H1 (cell line): ENCODE results near the gene PGLYRP2.

Experiments
- EGR1 ChIP-seq: IDR thresholded peaks from 2 replicates; pipeline ENCODE4 v1.6.1; 2011; ENCODE audit warnings: low read depth, low read length, borderline replicate concordance
- HDAC6 ChIP-seq: IDR thresholded peaks from one replicate; pipeline ENCODE4 v1.7.1; 2012; ENCODE audit warnings: low read depth, mild to moderate bottlenecking, inconsistent platforms, low read length, moderate library complexity
- JUN ChIP-seq: IDR thresholded peaks from 2 replicates; pipeline ENCODE4 v1.6.1; 2011; ENCODE audit warnings: low read depth, mild to moderate bottlenecking, improper control_type of control experiment, low read length
- MAX ChIP-seq: IDR thresholded peaks from 2 replicates; pipeline ENCODE4 v1.6.1; 2012; ENCODE audit warnings: inconsistent platforms
- POLR2A ChIP-seq, 2 experiments: IDR thresholded peaks; 1 replicate in 1 of 2; 2 replicates in 1 of 2; pipeline ENCODE4 v1.6.1; 2011; ENCODE audit warnings: low read depth in 2 of 2, low read length in 2 of 2, mild to moderate bottlenecking in 2 of 2; ENCODE audit errors: control extremely low read depth in 1 of 2
- POLR2AphosphoS5 ChIP-seq: IDR thresholded peaks from 2 replicates; pipeline ENCODE4 v1.6.1; 2011; ENCODE audit warnings: low read depth, low read length
- YY1 ChIP-seq: IDR thresholded peaks from 2 replicates; pipeline ENCODE4 v1.6.1; 2011; ENCODE audit warnings: low read depth, mild to moderate bottlenecking, low read length
- TF ChIP-seq, protein P1 (sequence below): IDR thresholded peaks from 2 replicates; pipeline ENCODE4 v1.6.1; 2011; ENCODE audit warnings: low read depth, mild to moderate bottlenecking, low read length; ENCODE audit not compliant: insufficient read depth
- TF ChIP-seq, protein P2 (sequence below): IDR thresholded peaks from 2 replicates; pipeline ENCODE4 v1.6.1; 2012; ENCODE audit warnings: inconsistent platforms

GRCh38 chr19:15516363-15516762 lies 37.1 kb upstream of the PGLYRP2 start:
- TF ChIP-seq, protein P1, sequence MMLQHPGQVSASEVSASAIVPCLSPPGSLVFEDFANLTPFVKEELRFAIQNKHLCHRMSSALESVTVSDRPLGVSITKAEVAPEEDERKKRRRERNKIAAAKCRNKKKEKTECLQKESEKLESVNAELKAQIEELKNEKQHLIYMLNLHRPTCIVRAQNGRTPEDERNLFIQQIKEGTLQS: no peak
- no peak for TF ChIP-seq YY1
- TF ChIP-seq POLR2A (IDR thresholded peaks at IDR 0.05; ENCODE audit: control extremely low read depth in 1 of 2, low read depth in 2 of 2, low read length in 2 of 2): no peak
- TF ChIP-seq JUN: no peak
- TF ChIP-seq, protein P2, sequence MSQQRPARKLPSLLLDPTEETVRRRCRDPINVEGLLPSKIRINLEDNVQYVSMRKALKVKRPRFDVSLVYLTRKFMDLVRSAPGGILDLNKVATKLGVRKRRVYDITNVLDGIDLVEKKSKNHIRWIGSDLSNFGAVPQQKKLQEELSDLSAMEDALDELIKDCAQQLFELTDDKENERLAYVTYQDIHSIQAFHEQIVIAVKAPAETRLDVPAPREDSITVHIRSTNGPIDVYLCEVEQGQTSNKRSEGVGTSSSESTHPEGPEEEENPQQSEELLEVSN: no peak
- TF ChIP-seq HDAC6: no peak
- no peak for TF ChIP-seq EGR1
- TF ChIP-seq MAX: no peak
- TF ChIP-seq POLR2AphosphoS5: no peak
